ENCODE data around the gene MYO5B.

DNA sequence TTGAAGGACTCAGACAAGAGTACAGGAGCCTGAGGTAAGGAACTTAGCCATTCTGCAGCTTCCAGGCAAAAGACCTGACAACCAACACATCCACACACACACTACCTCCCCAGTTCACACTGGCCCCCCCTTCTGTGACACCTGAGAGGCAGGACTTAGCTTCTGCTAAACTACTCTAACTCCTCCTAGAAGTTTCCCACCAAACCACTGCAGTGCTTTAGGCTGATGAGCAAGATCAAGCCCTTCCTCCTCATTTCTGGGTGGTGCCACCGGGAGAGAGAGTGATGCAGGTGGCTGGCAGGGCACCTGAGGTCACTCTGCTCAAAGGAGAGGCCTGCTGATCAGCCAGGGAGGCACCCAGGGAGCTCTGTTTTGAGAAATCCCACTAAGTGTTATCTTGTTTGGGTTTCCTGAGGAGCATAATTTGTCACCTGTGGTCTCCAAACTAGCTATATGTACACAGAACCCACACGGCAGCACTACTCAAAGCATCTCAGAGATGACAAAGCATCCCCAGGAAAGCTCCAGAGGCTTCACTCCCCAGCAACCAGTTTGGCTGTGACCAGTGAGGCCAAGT is 188.4 kb downstream of the MYO5B start:
- TF ChIP-seq, protein P1, sequence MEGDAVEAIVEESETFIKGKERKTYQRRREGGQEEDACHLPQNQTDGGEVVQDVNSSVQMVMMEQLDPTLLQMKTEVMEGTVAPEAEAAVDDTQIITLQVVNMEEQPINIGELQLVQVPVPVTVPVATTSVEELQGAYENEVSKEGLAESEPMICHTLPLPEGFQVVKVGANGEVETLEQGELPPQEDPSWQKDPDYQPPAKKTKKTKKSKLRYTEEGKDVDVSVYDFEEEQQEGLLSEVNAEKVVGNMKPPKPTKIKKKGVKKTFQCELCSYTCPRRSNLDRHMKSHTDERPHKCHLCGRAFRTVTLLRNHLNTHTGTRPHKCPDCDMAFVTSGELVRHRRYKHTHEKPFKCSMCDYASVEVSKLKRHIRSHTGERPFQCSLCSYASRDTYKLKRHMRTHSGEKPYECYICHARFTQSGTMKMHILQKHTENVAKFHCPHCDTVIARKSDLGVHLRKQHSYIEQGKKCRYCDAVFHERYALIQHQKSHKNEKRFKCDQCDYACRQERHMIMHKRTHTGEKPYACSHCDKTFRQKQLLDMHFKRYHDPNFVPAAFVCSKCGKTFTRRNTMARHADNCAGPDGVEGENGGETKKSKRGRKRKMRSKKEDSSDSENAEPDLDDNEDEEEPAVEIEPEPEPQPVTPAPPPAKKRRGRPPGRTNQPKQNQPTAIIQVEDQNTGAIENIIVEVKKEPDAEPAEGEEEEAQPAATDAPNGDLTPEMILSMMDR (IDR thresholded peaks at IDR 0.05) = no peak
- TF ChIP-seq POLR2A (IDR thresholded peaks at IDR 0.05) = no peak

All from esophagus squamous epithelium (tissue), 4 donors.